Measurements from ENCODE around the gene MAPK8IP3. TPM values are rescaled to one million over a fixed set of nuclear protein-coding genes. Genes with fewer than 3 reads are reported as not detected.

MAPK8IP3 gene
- total and polyA plus RNA-seq, 9 of the 15 experiments (the other 6 are each of a cell fraction or from before 2014, with no cell fraction given), result 0.17 to 58.7 (median 16.7) TPM

DNA sequence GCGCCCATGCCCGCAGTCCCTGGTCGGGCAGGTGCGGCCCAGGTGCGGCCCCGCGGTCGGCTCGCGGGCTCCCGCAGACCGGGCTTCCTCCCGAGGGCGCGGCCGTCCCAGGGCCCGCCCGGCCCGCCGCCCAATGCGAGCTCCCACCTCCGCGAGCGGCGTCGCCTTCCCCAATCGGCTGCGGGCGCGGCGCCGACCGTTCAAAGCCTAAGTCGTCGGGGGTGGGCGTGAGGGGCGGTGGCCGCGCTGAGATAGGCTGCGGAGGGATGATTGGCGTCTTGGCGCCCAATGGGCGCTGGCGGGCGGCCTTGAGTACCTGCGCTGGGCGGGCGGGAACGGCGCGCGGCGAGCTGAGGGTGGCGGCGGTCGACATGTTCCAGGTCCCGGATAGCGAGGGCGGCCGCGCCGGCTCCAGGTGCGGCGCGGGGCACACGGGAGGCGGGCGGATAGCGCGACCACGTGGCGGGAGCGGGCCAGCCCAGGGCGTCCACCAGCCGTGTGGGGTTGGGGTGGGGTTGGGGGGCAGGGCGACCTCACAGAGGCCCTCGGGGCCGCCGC, 28.0 kb upstream of the MAPK8IP3 start, which contains the start of gene JPT2 (continued):
- TF ChIP-seq PHF8 (IDR thresholded peaks at IDR 0.05; ENCODE audit: borderline replicate concordance, low read length) (peak; percentile 61; the same call in 1 of the 2 replicates), POLR2G (IDR thresholded peaks at IDR 0.05; ENCODE audit: low read depth, low read length) (peak; percentile 93), ZBTB7A (IDR thresholded peaks at IDR 0.05; ENCODE audit: borderline replicate concordance, control insufficient read depth, low read depth, low read length) (peak; percentile 77; the same call in 1 of the 2 replicates), ZNF347 (CRISPR knock-in tag; IDR thresholded peaks at IDR 0.05; ENCODE audit: low read depth) (no peak), ZNF24 (IDR thresholded peaks at IDR 0.05) (no peak), ZNF124 (CRISPR knock-in tag; IDR thresholded peaks at IDR 0.05) (no peak), FOXP4 (CRISPR knock-in tag; IDR thresholded peaks at IDR 0.05; ENCODE audit: borderline replicate concordance) (no peak), KDM5B (IDR thresholded peaks at IDR 0.05; ENCODE audit: insufficient replicate concordance, low read depth, low read length) (peak; percentile 56), NONO (IDR thresholded peaks at IDR 0.05; ENCODE audit: low read depth in 2 of 2, low read length in 1 of 2) (peak in 1 of 2 experiments; percentile 51; a peak in 2 of 4 replicates), LARP7 (IDR thresholded peaks at IDR 0.05) (no peak), TFAM (CRISPR knock-in tag; conservative IDR thresholded peaks at IDR 0.05) (no peak), GTF2A2 (tag; IDR thresholded peaks at IDR 0.05) (no peak), PHF20 (IDR thresholded peaks at IDR 0.05; ENCODE audit: partially characterized antibody) (peak; percentile 26), RHOXF2B (CRISPR knock-in tag; conservative IDR thresholded peaks at IDR 0.05) (no peak), CXXC5 (CRISPR knock-in tag; IDR thresholded peaks at IDR 0.05) (peak; percentile 88)
- TF ChIP-seq, protein P1, sequence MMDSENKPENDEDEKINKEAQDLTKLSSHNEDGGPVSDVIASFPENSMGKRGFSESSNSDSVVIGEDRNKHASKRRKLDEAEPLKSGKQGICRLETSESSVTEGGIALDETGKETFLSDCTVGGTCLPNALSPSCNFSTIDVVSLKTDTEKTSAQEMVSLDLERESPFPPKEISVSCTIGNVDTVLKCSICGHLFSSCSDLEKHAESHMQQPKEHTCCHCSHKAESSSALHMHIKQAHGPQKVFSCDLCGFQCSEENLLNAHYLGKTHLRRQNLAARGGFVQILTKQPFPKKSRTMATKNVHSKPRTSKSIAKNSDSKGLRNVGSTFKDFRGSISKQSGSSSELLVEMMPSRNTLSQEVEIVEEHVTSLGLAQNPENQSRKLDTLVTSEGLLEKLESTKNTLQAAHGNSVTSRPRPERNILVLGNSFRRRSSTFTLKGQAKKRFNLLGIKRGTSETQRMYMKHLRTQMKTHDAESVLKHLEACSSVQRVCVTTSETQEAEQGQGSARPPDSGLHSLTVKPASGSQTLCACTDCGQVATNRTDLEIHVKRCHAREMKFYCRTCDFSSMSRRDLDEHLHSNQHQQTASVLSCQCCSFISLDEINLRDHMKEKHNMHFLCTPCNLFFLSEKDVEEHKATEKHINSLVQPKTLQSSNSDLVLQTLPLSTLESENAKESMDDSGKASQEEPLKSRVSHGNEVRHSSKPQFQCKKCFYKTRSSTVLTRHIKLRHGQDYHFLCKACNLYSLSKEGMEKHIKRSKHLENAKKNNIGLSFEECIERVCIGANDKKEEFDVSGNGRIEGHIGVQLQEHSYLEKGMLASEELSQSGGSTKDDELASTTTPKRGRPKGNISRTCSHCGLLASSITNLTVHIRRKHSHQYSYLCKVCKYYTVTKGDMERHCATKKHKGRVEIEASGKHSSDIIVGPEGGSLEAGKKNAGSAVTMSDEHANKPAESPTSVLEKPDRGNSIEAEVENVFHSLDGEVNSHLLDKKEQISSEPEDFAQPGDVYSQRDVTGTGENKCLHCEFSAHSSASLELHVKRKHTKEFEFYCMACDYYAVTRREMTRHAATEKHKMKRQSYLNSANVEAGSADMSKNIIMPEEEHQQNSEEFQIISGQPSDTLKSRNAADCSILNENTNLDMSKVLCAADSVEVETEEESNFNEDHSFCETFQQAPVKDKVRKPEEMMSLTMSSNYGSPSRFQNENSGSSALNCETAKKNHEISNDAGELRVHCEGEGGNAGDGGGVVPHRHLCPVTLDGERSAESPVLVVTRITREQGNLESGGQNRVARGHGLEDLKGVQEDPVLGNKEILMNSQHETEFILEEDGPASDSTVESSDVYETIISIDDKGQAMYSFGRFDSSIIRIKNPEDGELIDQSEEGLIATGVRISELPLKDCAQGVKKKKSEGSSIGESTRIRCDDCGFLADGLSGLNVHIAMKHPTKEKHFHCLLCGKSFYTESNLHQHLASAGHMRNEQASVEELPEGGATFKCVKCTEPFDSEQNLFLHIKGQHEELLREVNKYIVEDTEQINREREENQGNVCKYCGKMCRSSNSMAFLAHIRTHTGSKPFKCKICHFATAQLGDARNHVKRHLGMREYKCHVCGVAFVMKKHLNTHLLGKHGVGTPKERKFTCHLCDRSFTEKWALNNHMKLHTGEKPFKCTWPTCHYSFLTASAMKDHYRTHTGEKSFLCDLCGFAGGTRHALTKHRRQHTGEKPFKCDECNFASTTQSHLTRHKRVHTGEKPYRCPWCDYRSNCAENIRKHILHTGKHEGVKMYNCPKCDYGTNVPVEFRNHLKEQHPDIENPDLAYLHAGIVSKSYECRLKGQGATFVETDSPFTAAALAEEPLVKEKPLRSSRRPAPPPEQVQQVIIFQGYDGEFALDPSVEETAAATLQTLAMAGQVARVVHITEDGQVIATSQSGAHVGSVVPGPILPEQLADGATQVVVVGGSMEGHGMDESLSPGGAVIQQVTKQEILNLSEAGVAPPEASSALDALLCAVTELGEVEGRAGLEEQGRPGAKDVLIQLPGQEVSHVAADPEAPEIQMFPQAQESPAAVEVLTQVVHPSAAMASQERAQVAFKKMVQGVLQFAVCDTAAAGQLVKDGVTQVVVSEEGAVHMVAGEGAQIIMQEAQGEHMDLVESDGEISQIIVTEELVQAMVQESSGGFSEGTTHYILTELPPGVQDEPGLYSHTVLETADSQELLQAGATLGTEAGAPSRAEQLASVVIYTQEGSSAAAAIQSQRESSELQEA (IDR thresholded peaks at IDR 0.05; ENCODE audit: low read depth), result no peak
- TF ChIP-seq, protein P2, sequence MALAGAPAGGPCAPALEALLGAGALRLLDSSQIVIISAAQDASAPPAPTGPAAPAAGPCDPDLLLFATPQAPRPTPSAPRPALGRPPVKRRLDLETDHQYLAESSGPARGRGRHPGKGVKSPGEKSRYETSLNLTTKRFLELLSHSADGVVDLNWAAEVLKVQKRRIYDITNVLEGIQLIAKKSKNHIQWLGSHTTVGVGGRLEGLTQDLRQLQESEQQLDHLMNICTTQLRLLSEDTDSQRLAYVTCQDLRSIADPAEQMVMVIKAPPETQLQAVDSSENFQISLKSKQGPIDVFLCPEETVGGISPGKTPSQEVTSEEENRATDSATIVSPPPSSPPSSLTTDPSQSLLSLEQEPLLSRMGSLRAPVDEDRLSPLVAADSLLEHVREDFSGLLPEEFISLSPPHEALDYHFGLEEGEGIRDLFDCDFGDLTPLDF (CRISPR knock-in tag; IDR thresholded peaks at IDR 0.05), result peak; percentile 94; the same call in 1 of the 2 replicates
